HTR-8/SVneo (cell line): Measurements from ENCODE around the gene GSG1L.

ENCODE experiments used
- DNase-seq: peaks from one replicate; pipeline ENCODE4 v3.0.0; 2011; ENCODE audit warnings: low spot score, mixed read lengths; ENCODE audit not compliant: insufficient read length
- FAIRE-seq: peaks from 2 replicates; lab custom pipeline; 2011; peaks lifted over from hg19 to GRCh38; lab: Jason Lieb, UNC

Gene GSG1L

GRCh38 chr16:27868180-27868579 lies 195.3 kb downstream of the GSG1L start:
- FAIRE-seq = no peak
- no peak for DNase-seq

- DNase-seq (peak; percentile 62), FAIRE-seq (peak; percentile 16)
Measured at GRCh38 chr16:27867122-27868110, 196.1 kb downstream of the GSG1L start.

- DNase-seq (no peak), FAIRE-seq (no peak)
Measured at GRCh38 chr16:27863377-27863776, 200.1 kb downstream of the GSG1L start.

- DNase-seq = no peak
- FAIRE-seq = no peak
Measured at GRCh38 chr16:27862953-27863352, 200.6 kb downstream of the GSG1L start.

- no peak for DNase-seq
- no peak for FAIRE-seq
Measured at GRCh38 chr16:27860091-27860490, 203.4 kb downstream of the GSG1L start.

- no peak for FAIRE-seq
- no peak for DNase-seq
Measured at GRCh38 chr16:27859020-27859419, 204.5 kb downstream of the GSG1L start.

GRCh38 chr16:27853651-27854050 lies 209.9 kb downstream of the GSG1L start:
- FAIRE-seq (no peak), DNase-seq (no peak)

- DNase-seq = no peak
Measured at GRCh38 chr16:27853101-27853500, 210.4 kb downstream of the GSG1L start.

GRCh38 chr16:27852681-27853080 lies 210.8 kb downstream of the GSG1L start:
- DNase-seq (no peak), FAIRE-seq (no peak)

More at GRCh38 chr16:27853101-27853500, 210.4 kb downstream of the GSG1L start:
- FAIRE-seq = no peak

- DNase-seq (no peak), FAIRE-seq (no peak)
Measured at GRCh38 chr16:27852116-27852515, 211.4 kb downstream of the GSG1L start.

- DNase-seq (no peak), FAIRE-seq (no peak)
Measured at GRCh38 chr16:27851586-27851985, 211.9 kb downstream of the GSG1L start.

- no peak for FAIRE-seq
- DNase-seq = no peak
Measured at GRCh38 chr16:27849621-27850020, 213.9 kb downstream of the GSG1L start.

GRCh38 chr16:27847030-27847550 lies 216.4 kb downstream of the GSG1L start:
- FAIRE-seq = no peak
- DNase-seq = no peak

GRCh38 chr16:27844826-27845225 lies 218.7 kb downstream of the GSG1L start:
- FAIRE-seq (no peak), DNase-seq (no peak)

- no peak for FAIRE-seq
- no peak for DNase-seq
Measured at GRCh38 chr16:27843800-27844199, 219.7 kb downstream of the GSG1L start.

- DNase-seq (no peak), FAIRE-seq (no peak)
Measured at GRCh38 chr16:27841911-27842310, 221.6 kb downstream of the GSG1L start.

GRCh38 chr16:27841061-27841801 lies 222.3 kb downstream of the GSG1L start:
- DNase-seq (no peak), FAIRE-seq (no peak)

- FAIRE-seq = no peak
- no peak for DNase-seq
Measured at GRCh38 chr16:27840311-27841060, 223.0 kb downstream of the GSG1L start.

- FAIRE-seq (no peak), DNase-seq (no peak)
Measured at GRCh38 chr16:27839419-27839818, 224.1 kb downstream of the GSG1L start.

GRCh38 chr16:27838536-27839175 lies 224.9 kb downstream of the GSG1L start:
- FAIRE-seq (no peak), DNase-seq (no peak)
